SK-N-SH (cell line): ENCODE results near the gene SPINT2. TPM values are rescaled to one million over a fixed set of nuclear protein-coding genes. Genes with fewer than 3 reads are reported as not detected.

Experiments
- CTCF ChIA-PET: fragments of 300-600, 350-600 bp; formaldehyde crosslinking; extraction: SDS; loops from one replicate; lab custom pipeline; 2021; lab: Yijun Ruan, JAX
- POLR2A ChIA-PET: fragments of 350-600 bp; sonication (Branson Sonifier 250); formaldehyde crosslinking; extraction: SDS; loops from one replicate; lab custom pipeline; 2020; ENCODE audit warnings: antibody characterized with exemption, inconsistent platforms; lab: Yijun Ruan, JAX
- DNase-seq: peaks from one replicate; pipeline ENCODE4 v3.0.0; 2012
- H2AFZ ChIP-seq: fragments of 200-600 bp; sonication (generic); 2 replicates; pipeline ENCODE4 v1.8.1; 2016; ENCODE audit warnings: antibody characterized with exemption, mild to moderate bottlenecking, low read depth
- H3F3A ChIP-seq: fragments of 200-600 bp; sonication (generic); replicated peaks from 2 replicates; pipeline ENCODE3; 2016; ENCODE audit warnings: antibody characterized with exemption, mild to moderate bottlenecking; ENCODE audit not compliant: insufficient read depth
- H3K27ac ChIP-seq, 2 experiments: fragments of 200-500 bp in 1 of 2; fragments of 200-600 bp in 1 of 2; sonication (Bioruptor generic) in 1 of 2; sonication (generic), shearing (Covaris generic) in 1 of 2; 2 replicates each; pipeline versions ENCODE4 v1.5.1 to v1.6.1; 2014 to 2016; ENCODE audit warnings: low read depth in 2 of 2, inconsistent platforms in 1 of 2, low read length in 1 of 2, mild to moderate bottlenecking in 1 of 2, mixed read lengths in 1 of 2
- H3K27me3 ChIP-seq: fragments of 200-600 bp; sonication (generic), shearing (Covaris generic); 2 replicates; pipeline ENCODE4 v1.6.1; 2016; ENCODE audit warnings: mixed run types; ENCODE audit not compliant: insufficient read depth
- H3K36me3 ChIP-seq, 2 experiments: fragments of 200-500 bp in 1 of 2; fragments of 200-600 bp in 1 of 2; sonication (Bioruptor generic) in 1 of 2; sonication (generic) in 1 of 2; replicated peaks in 1 of 2; 2 replicates each; pipeline versions ENCODE3 to v1.5.1; 2014 to 2016; ENCODE audit warnings: low read length in 1 of 2, mild to moderate bottlenecking in 1 of 2; ENCODE audit not compliant: insufficient read depth in 2 of 2, control insufficient read depth in 1 of 2
- H3K4me1 ChIP-seq, 2 experiments: fragments of 200-500 bp in 1 of 2; fragments of 200-600 bp in 1 of 2; sonication (Bioruptor generic) in 1 of 2; sonication (generic), shearing (Covaris generic) in 1 of 2; 2 replicates each; pipeline versions ENCODE4 v1.5.1 to v1.6.1; 2014 to 2016; ENCODE audit warnings: low read depth in 1 of 2, low read length in 1 of 2, mixed run types in 1 of 2; ENCODE audit not compliant: insufficient read depth in 2 of 2, control insufficient read depth in 1 of 2
- H3K4me2 ChIP-seq: fragments of 200-600 bp; sonication (generic), shearing (Covaris generic); 2 replicates; pipeline ENCODE4 v1.6.1; 2017; ENCODE audit warnings: mixed run types
- H3K4me3 ChIP-seq, 2 experiments: fragments of 200-500 bp in 1 of 2; fragments of 200-600 bp in 1 of 2; sonication (Bioruptor generic) in 1 of 2; sonication (generic), shearing (Covaris generic) in 1 of 2; 2 replicates each; pipeline versions ENCODE4 v1.5.1 to v1.8.1; 2014 to 2016; ENCODE audit warnings: low read depth in 2 of 2, inconsistent platforms in 1 of 2, low read length in 1 of 2, mild to moderate bottlenecking in 1 of 2, mixed read lengths in 1 of 2, moderate library complexity in 1 of 2
- H3K79me2 ChIP-seq: fragments of 200-600 bp; sonication (generic); 2 replicates; pipeline ENCODE4 v1.8.1; 2017; ENCODE audit warnings: mild to moderate bottlenecking; ENCODE audit not compliant: insufficient read depth
- H3K9ac ChIP-seq: fragments of 200-600 bp; sonication (generic); 2 replicates; pipeline ENCODE4 v1.6.1; 2017; ENCODE audit warnings: mixed run types
- H3K9me2 ChIP-seq: fragments of 200-600 bp; sonication (generic); 2 replicates; pipeline ENCODE4 v1.6.1; 2017; ENCODE audit warnings: mixed run types
- H3K9me3 ChIP-seq: fragments of 200-600 bp; sonication (generic); 2 replicates; pipeline ENCODE4 v1.6.1; 2017; ENCODE audit warnings: mixed run types, mild to moderate bottlenecking, moderate library complexity
- H4K20me1 ChIP-seq: fragments of 200-600 bp; sonication (generic); 2 replicates; pipeline ENCODE4 v1.6.1; 2017; ENCODE audit warnings: mild to moderate bottlenecking, mixed run types; ENCODE audit not compliant: insufficient read depth
- EP300 ChIP-seq, 2 experiments: IDR thresholded peaks; 2 replicates each; pipeline versions ENCODE4 v1.4.0 to v1.6.1; 2012; ENCODE audit warnings: borderline replicate concordance in 1 of 2, low read depth in 1 of 2, low read length in 1 of 2
- FOXJ3 ChIP-seq: sonication (generic); formaldehyde crosslinking; IDR thresholded peaks from 2 replicates; pipeline ENCODE4 v1.5.1; 2020; ENCODE audit warnings: mild to moderate bottlenecking, missing genetic modification reagents
- FOXM1 ChIP-seq: IDR thresholded peaks from 2 replicates; pipeline ENCODE4 v1.4.0; 2012; ENCODE audit warnings: low read depth, mild to moderate bottlenecking
- GATA2 ChIP-seq: sonication (generic); formaldehyde crosslinking; IDR thresholded peaks from 2 replicates; pipeline ENCODE4 v1.5.0; 2020; ENCODE audit warnings: mild to moderate bottlenecking, missing genetic modification reagents
- MEF2A ChIP-seq: IDR thresholded peaks from 2 replicates; pipeline ENCODE4 v1.4.0; 2012; ENCODE audit warnings: low read depth, borderline replicate concordance
- NRF1 ChIP-seq: IDR thresholded peaks from 2 replicates; pipeline ENCODE4 v1.6.1; 2012; ENCODE audit warnings: low read depth, mild to moderate bottlenecking, low read length
- PBX3 ChIP-seq: IDR thresholded peaks from 2 replicates; pipeline ENCODE4; 2012
- RAD21 ChIP-seq: IDR thresholded peaks from 2 replicates; pipeline ENCODE4 v1.6.1; 2012; ENCODE audit warnings: mild to moderate bottlenecking, low read length
- SMC3 ChIP-seq: IDR thresholded peaks from 2 replicates; pipeline ENCODE4 v1.6.1; 2012; ENCODE audit warnings: low read depth, low read length, improper control_type of control experiment
- TCF12 ChIP-seq: IDR thresholded peaks from 2 replicates; pipeline ENCODE4 v1.4.0; 2012
- WGBS: methylation state at CpG from one replicate; pipeline ENCODE4 v1.1.6; 2017; ENCODE audit warnings: low lambda C conversion rate; 5-methylcytosine and 5-hydroxymethylcytosine counted together
- polyA plus RNA-seq, 3 experiments: library from polyadenylated mRNA; depleted of rRNA; stranded (reverse); fragments of >200 nt; gene quantifications; 2 replicates each; pipeline ENCODE4 v1.2.3, GENCODE V29; 2012

The SPINT2 gene
- polyA plus RNA-seq, 1 of the 3 experiments (the other 2 are of a cell fraction): 1.0 TPM

- Histone ChIP-seq H3K9ac (no peak overlapping the region), H3K4me1 (peaks cover 0 to 16% of the 10 kb centered on the region in 2 experiments; a peak in 2 of 4 replicates), H3K4me2 (no peak overlapping the region), H3K9me2 (no peaks in the 10 kb centered on the region), H4K20me1 (no peaks in the 10 kb centered on the region), H3F3A (no peaks in the 10 kb centered on the region), H3K79me2 (no peaks in the 10 kb centered on the region), H2AFZ (no peak overlapping the region), H3K27ac (no peak overlapping the region), H3K9me3 (no peaks in the 10 kb centered on the region), H3K36me3 (no peaks in the 10 kb centered on the region), H3K4me3 (no peak overlapping the region), H3K27me3 (peaks cover 3% of the 10 kb centered on the region; the same call in 1 of the 2 replicates)
- POLR2A ChIA-PET: interaction anchor here (0.6 kb wide), 1 partner anchor 18 kb away, joined by 4 read pairs; no protein-coding TSS in a partner anchor
- no peak for DNase-seq
- no peak for TF ChIP-seq NRF1
- no peak for TF ChIP-seq FOXJ3
- CTCF ChIA-PET: interaction anchor here (1.4 to 5.7 kb wide), 6 partner anchors 7 to 349 kb away, joined by 3 to 41 read pairs (median 10); partner anchors contain the start of gene CATSPERG
- 75% methylated on average over 10 of the region's 10 CpGs for WGBS
Observed at GRCh38 chr19:38251564-38252051, 12.8 kb upstream of the SPINT2 start.

- no peak for DNase-seq
- Histone ChIP-seq H3K36me3 (no peaks in the 10 kb centered on the region), H3K27me3 (peaks cover 9% of the 10 kb centered on the region), H3K9me3 (no peaks in the 10 kb centered on the region), H4K20me1 (no peaks in the 10 kb centered on the region), H3K9me2 (no peaks in the 10 kb centered on the region), H3K79me2 (no peaks in the 10 kb centered on the region), H3K4me1 (peaks cover 0 to 16% of the 10 kb centered on the region in 2 experiments; a peak in 2 of 4 replicates), H3K9ac (no peak overlapping the region), H3K4me2 (no peak overlapping the region), H3F3A (no peaks in the 10 kb centered on the region), H3K4me3 (no peak overlapping the region), H3K27ac (no peak overlapping the region), H2AFZ (no peak overlapping the region)
- TF ChIP-seq TCF12: no peak
- TF ChIP-seq PBX3: no peak
- no peak for TF ChIP-seq RAD21
- TF ChIP-seq SMC3: no peak
- TF ChIP-seq MEF2A: no peak
- no peak for TF ChIP-seq GATA2 (CRISPR knock-in tag)
- TF ChIP-seq FOXM1: no peak
- TF ChIP-seq EP300 (IDR thresholded peaks at IDR 0.05; ENCODE audit: borderline replicate concordance in 1 of 2, low read depth in 1 of 2, low read length in 1 of 2): no peak
- ChIA-PET CTCF (interaction anchor here (0.6 to 5.7 kb wide), 7 partner anchors 8 to 110 kb away, joined by 3 to 41 read pairs (median 8); partner anchors contain the start of gene CATSPERG), POLR2A (no interaction called here)
- 90% methylated on average over 5 of the region's 5 CpGs for WGBS
Observed at GRCh38 chr19:38252385-38252784, 12.0 kb upstream of the SPINT2 start.
